H1 (cell line): ENCODE measurements around the gene GINS2. TPM values are rescaled to one million over a fixed set of nuclear protein-coding genes. Genes with fewer than 3 reads are reported as not detected.

Experiments
- CTCF ChIA-PET: fragments of 300-600 bp; sonication (Branson Sonifier 250); formaldehyde crosslinking; loops from one replicate; lab custom pipeline; 2021; ENCODE audit not compliant: partially characterized antibody; lab: Charles Lee
- POLR2A ChIA-PET: fragments of 300-600 bp; sonication (Branson Sonifier 250); formaldehyde crosslinking; loops from one replicate; lab custom pipeline; 2021; ENCODE audit warnings: inconsistent platforms; ENCODE audit not compliant: partially characterized antibody; lab: Charles Lee
- DNase-seq, 2 experiments: peaks; one replicate each; pipeline versions ENCODE4 v3.0.0 to v3.0.0-alpha.2; 2010 to 2022; ENCODE audit warnings: low spot score in 2 of 2, low read depth in 1 of 2, mixed read lengths in 1 of 2
- FAIRE-seq: peaks from 2 replicates; lab custom pipeline; 2011; peaks lifted over from hg19 to GRCh38; lab: Jason Lieb, UNC
- H2AFZ ChIP-seq: 2 replicates; pipeline ENCODE4 v1.8.1; 2012; ENCODE audit warnings: low read length, inconsistent platforms
- H2AK5ac ChIP-seq: 2 replicates; pipeline ENCODE4 v1.6.1; 2013; ENCODE audit warnings: low read depth, low read length
- H2BK120ac ChIP-seq: replicated peaks from 2 replicates; pipeline ENCODE3; 2013; ENCODE audit warnings: low read depth, low read length, inconsistent platforms
- H2BK12ac ChIP-seq: 2 replicates; pipeline ENCODE4 v1.6.1; 2013; ENCODE audit warnings: low read depth, low read length
- H2BK15ac ChIP-seq: 2 replicates; pipeline ENCODE4 v1.6.1; 2013; ENCODE audit warnings: low read length
- H2BK20ac ChIP-seq: 2 replicates; pipeline ENCODE4 v1.6.1; 2013; ENCODE audit warnings: low read length
- H2BK5ac ChIP-seq: 2 replicates; pipeline ENCODE4 v1.6.1; 2013; ENCODE audit warnings: low read depth, low read length
- H3K14ac ChIP-seq: 2 replicates; pipeline ENCODE4 v1.6.1; 2013; ENCODE audit warnings: inconsistent platforms; ENCODE audit not compliant: insufficient read length
- H3K18ac ChIP-seq: 2 replicates; pipeline ENCODE4 v1.6.1; 2013; ENCODE audit warnings: low read length; ENCODE audit errors: extremely low read depth
- H3K23ac ChIP-seq: 2 replicates; pipeline ENCODE4 v1.6.1; 2013; ENCODE audit warnings: inconsistent platforms; ENCODE audit not compliant: insufficient read length
- H3K23me2 ChIP-seq: 2 replicates; pipeline ENCODE4 v1.6.1; 2013; ENCODE audit warnings: low read depth, low read length
- H3K27ac ChIP-seq: 2 replicates; pipeline ENCODE4 v1.6.1; 2011; ENCODE audit warnings: low read depth, low read length, inconsistent platforms
- H3K27me3 ChIP-seq, 4 experiments: replicated peaks in 1 of 4; 1 replicate in 1 of 4; 2 replicates in 3 of 4; pipeline versions ENCODE4 v1.6.1 to v1.8.1; 2011 to 2013; ENCODE audit warnings: low read length in 3 of 4, mild to moderate bottlenecking in 3 of 4, inconsistent platforms in 2 of 4, mixed read lengths in 2 of 4, moderate library complexity in 1 of 4; ENCODE audit not compliant: control insufficient read depth in 3 of 4, insufficient read depth in 3 of 4; ENCODE audit errors: extremely low read depth in 1 of 4
- H3K36me3 ChIP-seq, 4 experiments: 2 replicates each; pipeline versions ENCODE4 v1.6.1 to v1.8.1; 2011 to 2013; ENCODE audit warnings: mild to moderate bottlenecking in 4 of 4, low read length in 3 of 4, moderate library complexity in 2 of 4, control low read depth in 1 of 4, inconsistent platforms in 1 of 4; ENCODE audit not compliant: insufficient read depth in 4 of 4, control insufficient read depth in 2 of 4
- H3K4ac ChIP-seq: replicated peaks from 2 replicates; pipeline ENCODE3; 2013; ENCODE audit warnings: low read length, low read depth, mixed read lengths, inconsistent platforms; ENCODE audit not compliant: insufficient read length
- H3K4me1 ChIP-seq, 4 experiments: replicated peaks in 1 of 4; 1 replicate in 1 of 4; 2 replicates in 3 of 4; pipeline versions ENCODE4 v1.6.1 to v1.8.1; 2011 to 2013; ENCODE audit warnings: low read length in 3 of 4, inconsistent platforms in 2 of 4, mixed read lengths in 1 of 4; ENCODE audit not compliant: insufficient read depth in 4 of 4, control insufficient read depth in 3 of 4
- H3K4me2 ChIP-seq, 2 experiments: 2 replicates each; pipeline versions ENCODE4 v1.6.1 to v1.8.1; 2011 to 2013; ENCODE audit warnings: low read depth in 2 of 2, low read length in 2 of 2, control low read depth in 1 of 2, inconsistent platforms in 1 of 2, mild to moderate bottlenecking in 1 of 2; ENCODE audit not compliant: insufficient read depth in 1 of 2
- H3K4me3 ChIP-seq, 4 experiments: fragments of 200-600, 300-600 bp in 1 of 4; sonication (generic), shearing (Covaris generic), sonication (Bioruptor Twin) in 1 of 4; 2 replicates each; pipeline versions ENCODE4 v1.5.1 to v1.8.1; 2011 to 2016; ENCODE audit warnings: low read length in 4 of 4, low read depth in 3 of 4, control low read depth in 2 of 4, inconsistent platforms in 2 of 4, mild to moderate bottlenecking in 2 of 4, mixed read lengths in 1 of 4, moderate library complexity in 1 of 4; ENCODE audit not compliant: insufficient read depth in 2 of 4; ENCODE audit errors: extremely low read depth in 1 of 4
- H3K56ac ChIP-seq: replicated peaks from 2 replicates; pipeline ENCODE3; 2013; ENCODE audit warnings: low read depth, mild to moderate bottlenecking, mixed read lengths, low read length, inconsistent platforms; ENCODE audit not compliant: insufficient read length
- H3K79me1 ChIP-seq: 2 replicates; pipeline ENCODE4 v1.6.1; 2013; ENCODE audit warnings: low read depth, low read length, control low read depth
- H3K79me2 ChIP-seq, 2 experiments: 2 replicates each; pipeline versions ENCODE4 v1.6.1 to v1.8.1; 2012 to 2013; ENCODE audit warnings: low read length in 2 of 2, mild to moderate bottlenecking in 2 of 2, inconsistent platforms in 1 of 2; ENCODE audit not compliant: insufficient read depth in 2 of 2, control insufficient read depth in 1 of 2
- H3K9ac ChIP-seq, 4 experiments: replicated peaks in 1 of 4; 1 replicate in 1 of 4; 2 replicates in 3 of 4; pipeline versions ENCODE4 v1.6.1 to v1.8.1; 2011 to 2013; ENCODE audit warnings: low read depth in 3 of 4, low read length in 3 of 4, control low read depth in 2 of 4, mild to moderate bottlenecking in 2 of 4, moderate library complexity in 2 of 4, inconsistent platforms in 1 of 4; ENCODE audit errors: extremely low read depth in 1 of 4
- H3K9me3 ChIP-seq, 2 experiments: 2 replicates each; pipeline versions ENCODE4 v1.6.1 to v1.8.1; 2012 to 2013; ENCODE audit warnings: mild to moderate bottlenecking in 2 of 2, moderate library complexity in 2 of 2, control low read depth in 1 of 2, inconsistent platforms in 1 of 2, low read depth in 1 of 2, low read length in 1 of 2, mixed read lengths in 1 of 2; ENCODE audit not compliant: insufficient read depth in 2 of 2
- H4K20me1 ChIP-seq, 2 experiments: replicated peaks in 1 of 2; 2 replicates each; pipeline versions ENCODE3 to v1.8.1; 2011 to 2013; ENCODE audit warnings: inconsistent platforms in 2 of 2, low read length in 2 of 2, mild to moderate bottlenecking in 1 of 2; ENCODE audit not compliant: insufficient read depth in 2 of 2, control insufficient read depth in 1 of 2
- H4K5ac ChIP-seq: 2 replicates; pipeline ENCODE4 v1.6.1; 2013; ENCODE audit warnings: low read length, low read depth, mixed read lengths, inconsistent platforms; ENCODE audit not compliant: insufficient read length
- H4K8ac ChIP-seq: 2 replicates; pipeline ENCODE4 v1.8.0; 2013; ENCODE audit warnings: mild to moderate bottlenecking, moderate library complexity, low read length, inconsistent platforms; ENCODE audit not compliant: insufficient read depth; ENCODE audit errors: extremely low read depth
- H4K91ac ChIP-seq: replicated peaks from 2 replicates; pipeline ENCODE3; 2013; ENCODE audit warnings: low read length, mixed read lengths, inconsistent platforms; ENCODE audit not compliant: insufficient read length
- CHD1 ChIP-seq: IDR thresholded peaks from 2 replicates; pipeline ENCODE4 v1.6.1; 2012; ENCODE audit warnings: low read depth, low read length, improper control_type of control experiment
- E2F6 ChIP-seq: IDR thresholded peaks from 2 replicates; pipeline ENCODE4 v1.6.1; 2012; ENCODE audit warnings: inconsistent platforms
- EP300 ChIP-seq, 2 experiments: IDR thresholded peaks; 1 replicate in 1 of 2; 2 replicates in 1 of 2; pipeline ENCODE4 v1.6.1; 2011 to 2012; ENCODE audit warnings: low read depth in 2 of 2, low read length in 2 of 2, mild to moderate bottlenecking in 2 of 2, borderline replicate concordance in 1 of 2, inconsistent platforms in 1 of 2, moderate library complexity in 1 of 2
- POLR2A ChIP-seq, 2 experiments: IDR thresholded peaks; 1 replicate in 1 of 2; 2 replicates in 1 of 2; pipeline ENCODE4 v1.6.1; 2011; ENCODE audit warnings: low read depth in 2 of 2, low read length in 2 of 2, mild to moderate bottlenecking in 2 of 2; ENCODE audit errors: control extremely low read depth in 1 of 2
- SIN3A ChIP-seq, 2 experiments: IDR thresholded peaks in 1 of 2; conservative IDR thresholded peaks in 1 of 2; 2 replicates each; pipeline ENCODE4 v1.6.1; 2011 to 2012; ENCODE audit warnings: low read length in 2 of 2, improper control_type of control experiment in 1 of 2, low read depth in 1 of 2, mild to moderate bottlenecking in 1 of 2
- SRF ChIP-seq: IDR thresholded peaks from 2 replicates; pipeline ENCODE4 v1.6.1; 2011; ENCODE audit warnings: mild to moderate bottlenecking, low read depth, low read length, moderate library complexity
- TAF1 ChIP-seq: IDR thresholded peaks from 2 replicates; pipeline ENCODE4 v1.6.1; 2011; ENCODE audit warnings: mild to moderate bottlenecking, low read depth, low read length
- TAF7 ChIP-seq: optimal IDR thresholded peaks from 2 replicates; pipeline ENCODE3; 2011; ENCODE audit warnings: low read depth, mild to moderate bottlenecking, inconsistent platforms, low read length, moderate library complexity, borderline replicate concordance
- WGBS, 2 experiments: shearing (Covaris generic) in 1 of 2; methylation state at CpG; one replicate each; pipeline versions ENCODE4 v1.1.6 to v1.1.7; 2013 to 2015; ENCODE audit warnings: low lambda C conversion rate in 2 of 2, mixed read lengths in 2 of 2, inconsistent platforms in 1 of 2, low coverage in 1 of 2, missing lambda C conversion rate in 1 of 2; ENCODE audit not compliant: insufficient replicate concordance in 2 of 2, insufficient coverage in 1 of 2, insufficient read length in 1 of 2; ENCODE audit errors: extremely low coverage in 1 of 2, missing lambda C conversion rate in 1 of 2; 5-methylcytosine and 5-hydroxymethylcytosine counted together
- polyA plus RNA-seq, 7 experiments: library from polyadenylated mRNA; depleted of rRNA in 3 of 7; stranded (reverse) in 5 of 7; unstranded in 2 of 7; fragments of >200 nt in 5 of 7; fragments of 200-250 nt in 2 of 7; gene quantifications; 1 replicate in 5 of 7; 2 replicates in 1 of 7; 4 replicates in 1 of 7; pipeline versions ENCODE4 v1.2.1 to v1.2.3, GENCODE V29; 2011 to 2013; ENCODE audit warnings: missing spikeins in 2 of 7, mixed read lengths in 2 of 7
- total RNA-seq: library from RNA; stranded (reverse); fragmentation: NEBNext Ultra II Directional; extraction: Animal tissue kit (Norgen Biotek cat#: 25700); gene quantifications from 2 replicates; pipeline ENCODE4 v1.2.1, GENCODE V29; 2021

GINS2 gene
- total and polyA plus RNA-seq, 2 of the 8 experiments (the other 6 are each of a cell fraction or from before 2014, with no cell fraction given) = 29.4 to 59.1 TPM

- H3K27me3 ChIP-seq = no peaks in the 10 kb centered on the region; a peak in 1 of 7 replicates
- no peak overlapping the region for H2AFZ ChIP-seq
- no peak overlapping the region for H3K4me3 ChIP-seq
- no peak overlapping the region for H3K27ac ChIP-seq
- ChIA-PET CTCF (interaction anchor here (0.6 to 20.7 kb wide), 8 partner anchors 9 to 262 kb away, joined by 3 to 620 read pairs (median 3); partner anchors contain the start of gene GINS2), POLR2A (interaction anchor here (0.6 to 1.3 kb wide), 3 partner anchors 9 to 42 kb away, joined by 3 read pairs; no protein-coding TSS in a partner anchor)
- H3K18ac ChIP-seq = no peak overlapping the region
- H3K14ac ChIP-seq = no peak overlapping the region
- 91% methylated on average over 12 of the region's 12 CpGs; no CpG with 5 or more reads in 1 of the 2 experiments for WGBS, 2 experiments
- peaks cover 0 to 4% (median 1%) of the 10 kb centered on the region in 4 experiments; a peak in 3 of 7 replicates for H3K4me1 ChIP-seq
- no peak overlapping the region for H3K4ac ChIP-seq
- no peak overlapping the region for H4K8ac ChIP-seq
- no peak overlapping the region for H3K4me2 ChIP-seq
- no peaks in the 10 kb centered on the region for H3K9me3 ChIP-seq
- no peak overlapping the region for H3K56ac ChIP-seq
- no peak overlapping the region for H4K5ac ChIP-seq
- H2BK20ac ChIP-seq = no peak overlapping the region
- no peak overlapping the region for H2AK5ac ChIP-seq
- H2BK5ac ChIP-seq = no peak overlapping the region
- no peaks in the 10 kb centered on the region for H3K36me3 ChIP-seq
- H2BK15ac ChIP-seq = no peak overlapping the region
- no peaks in the 10 kb centered on the region for H3K23me2 ChIP-seq
- H3K9ac ChIP-seq = no peak overlapping the region
- no peak overlapping the region for H2BK120ac ChIP-seq
- no peak overlapping the region for H2BK12ac ChIP-seq
- peaks cover 2 to 7% of the 10 kb centered on the region in 2 experiments for H4K20me1 ChIP-seq
- no peaks in the 10 kb centered on the region for H3K79me1 ChIP-seq
- FAIRE-seq (no peak), DNase-seq (no peak)
- no peaks in the 10 kb centered on the region for H3K79me2 ChIP-seq
- H4K91ac ChIP-seq = no peak overlapping the region
- no peak overlapping the region for H3K23ac ChIP-seq
- TF ChIP-seq POLR2A (IDR thresholded peaks at IDR 0.05; ENCODE audit: control extremely low read depth in 1 of 2, low read depth in 2 of 2, low read length in 2 of 2) (no peak), TAF7 (no peak), E2F6 (no peak), CHD1 (no peak), TAF1 (no peak), SIN3A (conservative IDR thresholded peaks at IDR 0.05 in 1 of 2, IDR thresholded peaks at IDR 0.05 in 1 of 2; ENCODE audit: low read depth in 1 of 2, low read length in 2 of 2) (no peak), EP300 (IDR thresholded peaks at IDR 0.05; ENCODE audit: borderline replicate concordance in 1 of 2, low read depth in 2 of 2, low read length in 2 of 2) (no peak), SRF (no peak)
Measured at GRCh38 chr16:85724936-85725335, 36.2 kb upstream of the GINS2 start.
